D721Med (cell line): ENCODE results near the gene ACTRT2.

Experiments
- DNase-seq: peaks from one replicate; pipeline ENCODE4 v3.0.0; 2011; ENCODE audit warnings: low spot score; ENCODE audit not compliant: insufficient read length
- FAIRE-seq: peaks from 2 replicates; lab custom pipeline; 2011; peaks lifted over from hg19 to GRCh38; lab: Jason Lieb, UNC
- CTCF ChIP-seq: IDR thresholded peaks from 2 replicates; pipeline ENCODE4 v1.5.1; 2012; ENCODE audit warnings: mild to moderate bottlenecking, control low read depth; ENCODE audit not compliant: insufficient read depth; ENCODE audit errors: missing control alignments

ACTRT2 gene

GRCh38 chr1:2989185-2989584 lies 32.1 kb upstream of the ACTRT2 start:
- FAIRE-seq (no peak), DNase-seq (no peak)
- no peak for TF ChIP-seq CTCF

- DNase-seq (no peak), FAIRE-seq (no peak)
- TF ChIP-seq CTCF: no peak
Observed at GRCh38 chr1:2989976-2990375, 31.3 kb upstream of the ACTRT2 start.

- TF ChIP-seq CTCF: no peak
- FAIRE-seq (no peak), DNase-seq (no peak)
Observed at GRCh38 chr1:2990376-2991115, 30.7 kb upstream of the ACTRT2 start.

- no peak for FAIRE-seq
- DNase-seq: no peak
- TF ChIP-seq CTCF: no peak
Observed at GRCh38 chr1:2991753-2992495, 29.3 kb upstream of the ACTRT2 start.

- DNase-seq: no peak
- FAIRE-seq: no peak
- no peak for TF ChIP-seq CTCF
Observed at GRCh38 chr1:2998503-2999100, 22.7 kb upstream of the ACTRT2 start.

GRCh38 chr1:2999138-2999537 lies 22.1 kb upstream of the ACTRT2 start:
- DNase-seq: no peak
- no peak for FAIRE-seq
- no peak for TF ChIP-seq CTCF
